HEK293 (cell line): Measurements from ENCODE around the gene IKZF4.

Experiments
- GLI4 ChIP-seq: fragments of 450-650 bp; formaldehyde crosslinking; IDR thresholded peaks from 2 replicates; pipeline ENCODE4 v1.5.1; 2016; ENCODE audit warnings: missing biosample characterization, missing genetic modification characterization
- KLF1 ChIP-seq: fragments of 450-650 bp; formaldehyde crosslinking; IDR thresholded peaks from 2 replicates; pipeline ENCODE4 v1.5.1; 2016; ENCODE audit warnings: missing biosample characterization, missing genetic modification characterization
- KLF9 ChIP-seq: fragments of 450-650 bp; formaldehyde crosslinking; IDR thresholded peaks from 2 replicates; pipeline ENCODE4 v1.5.1; 2016; ENCODE audit warnings: missing biosample characterization, missing genetic modification characterization, low read depth
- OVOL3 ChIP-seq: fragments of 450-650 bp; formaldehyde crosslinking; IDR thresholded peaks from 2 replicates; pipeline ENCODE4 v1.5.1; 2016; ENCODE audit warnings: missing biosample characterization, missing genetic modification characterization
- PRDM4 ChIP-seq: fragments of 450-650 bp; formaldehyde crosslinking; IDR thresholded peaks from 2 replicates; pipeline ENCODE4 v1.5.1; 2017; ENCODE audit warnings: missing biosample characterization, missing genetic modification characterization
- SCRT2 ChIP-seq: fragments of 450-650 bp; formaldehyde crosslinking; IDR thresholded peaks from 2 replicates; pipeline ENCODE4 v1.5.1; 2016; ENCODE audit warnings: missing biosample characterization, missing genetic modification characterization
- TRIM28 ChIP-seq: IDR thresholded peaks from 2 replicates; pipeline ENCODE4 v1.6.1; 2011; ENCODE audit warnings: low read length, control low read depth, borderline replicate concordance
- ZBTB1 ChIP-seq: fragments of 450-650 bp; formaldehyde crosslinking; IDR thresholded peaks from 2 replicates; pipeline ENCODE4 v1.5.1; 2016; ENCODE audit warnings: missing biosample characterization, missing genetic modification characterization
- ZBTB11 ChIP-seq: fragments of 450-650 bp; formaldehyde crosslinking; conservative IDR thresholded peaks from 2 replicates; pipeline ENCODE4 v1.5.1; 2016; ENCODE audit warnings: low read depth, missing biosample characterization, missing genetic modification characterization
- ZIC2 ChIP-seq: fragments of 450-650 bp; formaldehyde crosslinking; IDR thresholded peaks from 2 replicates; pipeline ENCODE4 v1.5.1; 2016; ENCODE audit warnings: missing biosample characterization, missing genetic modification characterization
- ZNF132 ChIP-seq: fragments of 450-650 bp; formaldehyde crosslinking; IDR thresholded peaks from 2 replicates; pipeline ENCODE4 v1.5.1; 2017; ENCODE audit warnings: missing biosample characterization, missing genetic modification characterization, borderline replicate concordance
- ZNF169 ChIP-seq: fragments of 450-650 bp; formaldehyde crosslinking; IDR thresholded peaks from 2 replicates; pipeline ENCODE4 v1.5.1; 2016; ENCODE audit warnings: missing biosample characterization, missing genetic modification characterization
- ZNF24 ChIP-seq: fragments of 450-650 bp; formaldehyde crosslinking; IDR thresholded peaks from 2 replicates; pipeline ENCODE4 v1.5.1; 2016; ENCODE audit warnings: missing biosample characterization, missing genetic modification characterization
- ZNF335 ChIP-seq: fragments of 450-650 bp; formaldehyde crosslinking; conservative IDR thresholded peaks from 2 replicates; pipeline ENCODE4 v1.5.1; 2016; ENCODE audit warnings: missing biosample characterization, missing genetic modification characterization
- ZNF501 ChIP-seq: fragments of 450-650 bp; formaldehyde crosslinking; IDR thresholded peaks from 2 replicates; pipeline ENCODE4 v1.5.1; 2016; ENCODE audit warnings: missing biosample characterization, missing genetic modification characterization
- ZNF548 ChIP-seq: fragments of 450-650 bp; formaldehyde crosslinking; IDR thresholded peaks from 2 replicates; pipeline ENCODE4 v1.5.1; 2016; ENCODE audit warnings: missing biosample characterization, missing genetic modification characterization
- ZNF555 ChIP-seq: fragments of 450-650 bp; formaldehyde crosslinking; conservative IDR thresholded peaks from 2 replicates; pipeline ENCODE4 v1.5.1; 2017; ENCODE audit warnings: missing biosample characterization, mild to moderate bottlenecking, missing genetic modification characterization, inconsistent platforms
- ZNF585B ChIP-seq: fragments of 450-650 bp; formaldehyde crosslinking; IDR thresholded peaks from 2 replicates; pipeline ENCODE4 v1.5.1; 2016; ENCODE audit warnings: missing biosample characterization, missing genetic modification characterization
- ZNF621 ChIP-seq: fragments of 450-650 bp; formaldehyde crosslinking; IDR thresholded peaks from 2 replicates; pipeline ENCODE4 v1.5.1; 2017; ENCODE audit warnings: missing biosample characterization, missing genetic modification characterization
- ZNF624 ChIP-seq: fragments of 450-650 bp; formaldehyde crosslinking; IDR thresholded peaks from 2 replicates; pipeline ENCODE4 v1.5.1; 2017; ENCODE audit warnings: missing biosample characterization, missing genetic modification characterization
- ZNF626 ChIP-seq: fragments of 450-650 bp; sonication (Bioruptor Pico); formaldehyde crosslinking; IDR thresholded peaks from 2 replicates; pipeline ENCODE4 v1.5.1; 2018; ENCODE audit warnings: missing biosample characterization, missing genetic modification characterization, inconsistent platforms
- ZNF654 ChIP-seq: fragments of 450-650 bp; formaldehyde crosslinking; IDR thresholded peaks from 2 replicates; pipeline ENCODE4 v1.5.1; 2016; ENCODE audit warnings: low read depth, missing biosample characterization, missing genetic modification characterization
- ZNF658 ChIP-seq: fragments of 450-650 bp; formaldehyde crosslinking; IDR thresholded peaks from 2 replicates; pipeline ENCODE4; 2016; ENCODE audit warnings: missing biosample characterization, missing genetic modification characterization
- ZNF660 ChIP-seq: fragments of 450-650 bp; IDR thresholded peaks from 2 replicates; pipeline ENCODE4 v1.5.1; 2018; ENCODE audit warnings: missing biosample characterization, mild to moderate bottlenecking, missing genetic modification characterization
- ZNF747 ChIP-seq: fragments of 450-650 bp; formaldehyde crosslinking; IDR thresholded peaks from 2 replicates; pipeline ENCODE4 v1.5.1; 2016; ENCODE audit warnings: missing biosample characterization, missing genetic modification characterization
- ZNF76 ChIP-seq: fragments of 450-650 bp; formaldehyde crosslinking; IDR thresholded peaks from 2 replicates; pipeline ENCODE4; 2016; ENCODE audit warnings: low read depth, missing biosample characterization, missing genetic modification characterization, borderline replicate concordance
- ZNF776 ChIP-seq: fragments of 450-650 bp; formaldehyde crosslinking; IDR thresholded peaks from 2 replicates; pipeline ENCODE4 v1.5.0; 2017; ENCODE audit warnings: missing biosample characterization, missing genetic modification characterization, borderline replicate concordance
- ZXDB ChIP-seq: fragments of 450-650 bp; formaldehyde crosslinking; IDR thresholded peaks from 2 replicates; pipeline ENCODE4 v1.5.1; 2016; ENCODE audit warnings: missing biosample characterization, missing genetic modification characterization
- TF ChIP-seq, protein P1 (sequence below): sonication (generic); formaldehyde crosslinking; IDR thresholded peaks from 2 replicates; pipeline ENCODE4 v1.8.1; 2022; ENCODE audit warnings: mild to moderate bottlenecking, moderate library complexity, missing genetic modification reagents
- TF ChIP-seq, protein P2 (sequence below): fragments of 450-650 bp; formaldehyde crosslinking; optimal IDR thresholded peaks from 2 replicates; pipeline ENCODE3; 2016; ENCODE audit warnings: missing biosample characterization, mild to moderate bottlenecking, missing genetic modification characterization
- TF ChIP-seq, protein P3 (sequence below): fragments of 450-650 bp; formaldehyde crosslinking; IDR thresholded peaks from 2 replicates; pipeline ENCODE4 v1.5.1; 2016; ENCODE audit warnings: missing biosample characterization, missing genetic modification characterization

Gene IKZF4

DNA sequence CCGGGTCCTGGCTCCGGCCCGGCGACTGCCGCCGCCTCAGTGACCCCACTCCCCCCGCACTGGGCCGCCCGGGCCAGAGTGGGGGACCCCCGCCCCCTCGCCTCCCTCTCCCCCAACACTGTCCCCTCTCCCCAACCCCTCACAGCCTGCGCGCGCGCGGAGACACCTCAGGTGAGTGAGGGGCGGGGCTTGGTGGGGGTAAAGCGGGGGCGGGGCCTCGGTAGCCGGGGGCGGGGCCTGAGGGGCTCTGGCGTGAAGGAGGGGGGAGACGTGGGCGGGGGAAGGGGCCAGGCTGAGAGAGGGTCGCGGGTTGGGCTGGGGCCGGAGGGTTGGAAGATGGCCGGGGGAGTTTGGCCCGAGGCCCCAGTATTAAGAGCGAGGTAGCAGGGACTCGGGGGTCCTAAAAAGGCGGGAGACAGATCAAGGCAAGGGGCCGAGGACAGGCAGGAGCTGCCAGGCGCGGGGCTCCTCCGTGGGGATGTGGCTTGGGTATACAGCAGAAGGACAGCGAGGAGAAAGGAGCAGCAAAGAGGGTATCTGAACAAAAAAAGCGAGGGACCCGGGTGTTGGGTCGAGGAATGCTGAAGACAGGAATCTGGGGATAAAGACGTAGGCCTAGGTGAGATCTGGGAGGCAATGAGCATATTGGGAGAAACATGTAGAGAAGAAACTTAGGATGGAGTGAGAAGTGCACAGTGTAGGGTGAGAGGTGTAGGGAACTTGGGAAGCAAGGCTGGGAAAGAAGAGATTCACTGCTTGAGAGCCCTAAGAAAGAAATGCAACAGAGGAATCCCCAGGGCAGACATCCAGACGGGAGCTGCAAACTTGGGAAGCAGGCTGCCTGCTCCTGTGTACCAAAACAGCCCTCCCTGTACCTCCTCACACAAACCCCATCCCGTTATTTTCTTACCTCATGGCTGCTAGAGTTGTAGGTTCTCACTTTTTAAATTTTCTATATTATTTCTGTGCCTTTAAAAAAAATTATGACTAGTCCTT lies 13.0 kb upstream of the IKZF4 start (continued):
- TF ChIP-seq ZNF132 (no peak), ZXDB (tag by site-specific recombination) (no peak), ZNF555 (tag by site-specific recombination) (no peak), ZNF747 (tag by site-specific recombination) (no peak), ZNF585B (tag by site-specific recombination) (no peak), ZNF660 (tag by site-specific recombination) (no peak), ZBTB11 (0 out of 2 replicates have a peak, but pooled peaks have one; percentile 10), KLF1 (tag by site-specific recombination) (no peak), ZNF621 (no peak), OVOL3 (tag by site-specific recombination) (no peak), ZNF624 (no peak), ZIC2 (no peak), KLF9 (tag by site-specific recombination) (no peak), ZNF76 (tag by site-specific recombination) (peak; percentile 66), ZNF501 (tag by site-specific recombination) (no peak), ZNF169 (tag by site-specific recombination) (no peak), GLI4 (tag by site-specific recombination) (no peak), SCRT2 (tag by site-specific recombination) (no peak), ZNF548 (no peak), ZNF335 (tag by site-specific recombination) (peak; percentile 77), ZNF776 (no peak), ZNF24 (tag by site-specific recombination) (no peak), ZNF654 (tag by site-specific recombination) (no peak), PRDM4 (tag by site-specific recombination) (no peak), ZNF658 (tag by site-specific recombination) (no peak), TRIM28 (no peak), ZNF626 (no peak), ZBTB1 (tag by site-specific recombination) (no peak)
- TF ChIP-seq, protein P1, sequence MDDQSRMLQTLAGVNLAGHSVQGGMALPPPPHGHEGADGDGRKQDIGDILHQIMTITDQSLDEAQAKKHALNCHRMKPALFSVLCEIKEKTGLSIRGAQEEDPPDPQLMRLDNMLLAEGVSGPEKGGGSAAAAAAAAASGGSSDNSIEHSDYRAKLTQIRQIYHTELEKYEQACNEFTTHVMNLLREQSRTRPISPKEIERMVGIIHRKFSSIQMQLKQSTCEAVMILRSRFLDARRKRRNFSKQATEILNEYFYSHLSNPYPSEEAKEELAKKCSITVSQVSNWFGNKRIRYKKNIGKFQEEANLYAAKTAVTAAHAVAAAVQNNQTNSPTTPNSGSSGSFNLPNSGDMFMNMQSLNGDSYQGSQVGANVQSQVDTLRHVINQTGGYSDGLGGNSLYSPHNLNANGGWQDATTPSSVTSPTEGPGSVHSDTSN (CRISPR knock-in tag) = no peak
- TF ChIP-seq, protein P2, sequence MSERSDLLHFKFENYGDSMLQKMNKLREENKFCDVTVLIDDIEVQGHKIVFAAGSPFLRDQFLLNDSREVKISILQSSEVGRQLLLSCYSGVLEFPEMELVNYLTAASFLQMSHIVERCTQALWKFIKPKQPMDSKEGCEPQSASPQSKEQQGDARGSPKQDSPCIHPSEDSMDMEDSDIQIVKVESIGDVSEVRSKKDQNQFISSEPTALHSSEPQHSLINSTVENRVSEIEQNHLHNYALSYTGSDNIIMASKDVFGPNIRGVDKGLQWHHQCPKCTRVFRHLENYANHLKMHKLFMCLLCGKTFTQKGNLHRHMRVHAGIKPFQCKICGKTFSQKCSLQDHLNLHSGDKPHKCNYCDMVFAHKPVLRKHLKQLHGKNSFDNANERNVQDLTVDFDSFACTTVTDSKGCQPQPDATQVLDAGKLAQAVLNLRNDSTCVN (tag by site-specific recombination) = peak; percentile 22
- TF ChIP-seq, protein P3, sequence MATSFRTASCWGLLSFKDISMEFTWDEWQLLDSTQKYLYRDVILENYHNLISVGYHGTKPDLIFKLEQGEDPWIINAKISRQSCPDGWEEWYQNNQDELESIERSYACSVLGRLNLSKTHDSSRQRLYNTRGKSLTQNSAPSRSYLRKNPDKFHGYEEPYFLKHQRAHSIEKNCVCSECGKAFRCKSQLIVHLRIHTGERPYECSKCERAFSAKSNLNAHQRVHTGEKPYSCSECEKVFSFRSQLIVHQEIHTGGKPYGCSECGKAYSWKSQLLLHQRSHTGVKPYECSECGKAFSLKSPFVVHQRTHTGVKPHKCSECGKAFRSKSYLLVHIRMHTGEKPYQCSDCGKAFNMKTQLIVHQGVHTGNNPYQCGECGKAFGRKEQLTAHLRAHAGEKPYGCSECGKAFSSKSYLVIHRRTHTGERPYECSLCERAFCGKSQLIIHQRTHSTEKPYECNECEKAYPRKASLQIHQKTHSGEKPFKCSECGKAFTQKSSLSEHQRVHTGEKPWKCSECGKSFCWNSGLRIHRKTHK (tag by site-specific recombination) = no peak
